Effector CD8-positive, alpha-beta T cell (primary cell): Measurements from ENCODE around the gene MYH14.
"Not testable (repeated sequence)": the region's sequence is repeated elsewhere in the genome, so short reads cannot be mapped to it uniquely, and the experiment has no call there.

Experiments
- DNase-seq: peaks from one replicate; lab custom pipeline; 2025; lab: John Stamatoyannopoulos, UW

The MYH14 gene

DNA sequence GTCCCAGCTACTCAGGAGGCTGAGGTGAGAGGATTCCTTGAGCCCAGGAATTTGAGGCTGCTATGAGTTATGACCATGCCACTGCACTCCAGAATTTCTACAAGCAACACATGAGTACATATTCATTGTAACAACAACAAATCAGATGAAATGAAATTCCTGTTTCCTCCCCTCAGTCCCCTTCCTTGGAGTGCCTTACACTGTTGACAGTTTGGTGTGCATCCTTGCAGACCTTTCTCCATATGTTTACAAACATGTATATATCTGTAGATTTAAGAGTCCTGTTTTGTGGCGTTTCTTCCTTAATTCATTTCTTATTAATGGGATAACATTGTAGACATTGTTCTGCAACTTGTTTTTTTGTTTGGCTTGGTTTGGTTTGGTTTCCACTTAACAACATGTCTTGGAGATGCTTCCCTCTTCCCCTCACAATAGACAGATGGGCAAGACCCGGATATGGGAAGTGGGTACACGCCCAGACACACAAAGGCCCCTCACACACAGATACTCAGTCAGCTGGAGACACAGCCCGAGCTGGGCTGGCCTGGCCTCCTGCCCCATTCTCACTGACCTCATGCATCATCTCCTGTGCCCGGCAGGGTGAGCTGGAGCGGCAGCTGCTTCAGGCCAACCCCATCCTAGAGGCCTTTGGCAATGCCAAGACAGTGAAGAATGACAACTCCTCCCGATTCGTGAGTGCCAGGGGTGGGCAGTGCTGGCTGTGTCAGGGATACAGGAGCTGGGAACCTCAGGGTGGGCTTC, 21.7 kb downstream of the MYH14 start:
- DNase-seq, result no peak

- no peak for DNase-seq
Observed at GRCh38 chr19:50226536-50226935, 23.1 kb downstream of the MYH14 start.

- DNase-seq, result not testable (repeated sequence)
Observed at GRCh38 chr19:50228153-50228552, 24.7 kb downstream of the MYH14 start.

GRCh38 chr19:50230379-50231351, 27.2 kb downstream of the MYH14 start:
- no peak for DNase-seq

GRCh38 chr19:50231417-50231816, 28.0 kb downstream of the MYH14 start:
- DNase-seq, result not testable (repeated sequence)

DNA sequence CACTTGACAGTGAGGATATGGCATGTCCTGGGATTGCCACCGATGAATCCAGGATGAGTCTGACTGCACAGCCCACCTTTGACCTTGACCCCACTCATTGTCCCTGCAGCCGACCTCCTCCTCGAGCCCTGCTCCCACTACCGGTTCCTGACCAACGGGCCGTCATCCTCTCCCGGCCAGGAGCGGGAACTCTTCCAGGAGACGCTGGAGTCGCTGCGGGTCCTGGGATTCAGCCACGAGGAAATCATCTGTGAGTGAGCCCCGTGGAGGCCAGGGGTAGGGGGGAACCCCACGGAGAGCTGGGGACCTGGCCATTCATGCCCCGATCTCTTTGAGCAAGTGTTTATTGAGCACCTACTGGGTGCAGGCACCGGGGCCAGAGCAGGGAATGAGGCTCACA, 28.4 kb downstream of the MYH14 start:
- no peak for DNase-seq

DNA sequence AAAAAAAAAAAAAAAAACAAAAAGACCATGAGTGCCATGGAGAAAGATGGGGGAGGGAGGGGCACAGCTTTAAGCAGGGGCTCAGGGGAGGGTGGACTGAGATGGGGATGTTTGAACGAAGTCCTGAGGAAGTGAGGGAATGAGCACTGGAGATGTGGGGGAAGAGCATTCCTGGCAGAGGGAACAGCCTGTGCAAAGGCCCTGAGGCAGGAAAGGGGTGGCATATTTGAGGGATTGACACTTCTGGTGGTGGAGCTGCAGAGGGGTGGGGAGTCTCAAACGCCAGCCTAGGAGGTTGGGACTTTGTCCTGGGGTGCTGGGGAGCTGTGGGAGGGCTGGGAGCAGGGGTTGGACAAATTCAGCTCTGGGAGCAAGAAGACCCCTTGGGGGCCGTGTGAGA, 29.2 kb downstream of the MYH14 start:
- no peak for DNase-seq

- DNase-seq, result no peak
Observed at GRCh38 chr19:50233308-50233910, 30.0 kb downstream of the MYH14 start.

GRCh38 chr19:50237493-50237892, 34.1 kb downstream of the MYH14 start:
- not testable (repeated sequence) for DNase-seq

DNA sequence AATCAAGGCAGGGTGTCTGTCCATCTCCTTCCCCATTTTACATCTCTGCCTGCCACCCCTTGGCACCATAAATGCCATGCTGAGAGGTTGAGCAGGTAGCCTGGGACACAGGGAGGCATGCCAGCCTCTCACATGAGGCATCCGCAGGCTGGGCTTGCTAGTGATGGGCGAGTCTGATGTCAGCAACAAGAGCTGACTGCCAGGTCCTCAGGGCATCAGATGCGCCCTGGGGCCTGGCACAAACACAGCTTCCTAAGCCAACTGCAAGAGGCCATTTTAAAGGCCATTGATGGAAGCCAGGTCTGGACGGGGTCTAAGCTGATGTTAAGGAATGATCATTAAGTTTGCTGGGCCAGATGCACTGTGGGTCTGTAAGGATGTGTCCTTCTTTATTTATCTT, 34.6 kb downstream of the MYH14 start:
- DNase-seq, result no peak

- DNase-seq, result no peak
Observed at GRCh38 chr19:50239921-50240590, 36.6 kb downstream of the MYH14 start.

DNA sequence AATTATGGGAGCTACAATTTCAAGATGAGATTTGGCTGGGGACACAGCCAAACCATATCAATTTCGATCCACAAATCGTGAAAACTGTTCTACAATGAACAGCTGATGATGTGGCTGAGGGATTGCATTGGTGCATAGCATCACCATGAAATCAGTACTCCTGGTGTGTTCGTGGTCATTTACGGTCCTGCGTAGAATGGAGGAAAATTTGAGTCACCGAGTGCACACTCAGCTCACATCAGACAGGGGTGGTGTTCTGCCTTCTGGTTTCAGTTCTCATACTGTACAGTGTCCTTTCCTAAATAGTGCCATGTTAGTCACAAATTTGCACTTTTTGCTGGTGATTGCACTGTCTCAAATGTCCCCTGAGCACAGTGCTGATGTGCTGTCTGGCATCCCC, 39.2 kb downstream of the MYH14 start:
- no peak for DNase-seq

- no peak for DNase-seq
Observed at GRCh38 chr19:50244695-50245094, 41.3 kb downstream of the MYH14 start.

DNA sequence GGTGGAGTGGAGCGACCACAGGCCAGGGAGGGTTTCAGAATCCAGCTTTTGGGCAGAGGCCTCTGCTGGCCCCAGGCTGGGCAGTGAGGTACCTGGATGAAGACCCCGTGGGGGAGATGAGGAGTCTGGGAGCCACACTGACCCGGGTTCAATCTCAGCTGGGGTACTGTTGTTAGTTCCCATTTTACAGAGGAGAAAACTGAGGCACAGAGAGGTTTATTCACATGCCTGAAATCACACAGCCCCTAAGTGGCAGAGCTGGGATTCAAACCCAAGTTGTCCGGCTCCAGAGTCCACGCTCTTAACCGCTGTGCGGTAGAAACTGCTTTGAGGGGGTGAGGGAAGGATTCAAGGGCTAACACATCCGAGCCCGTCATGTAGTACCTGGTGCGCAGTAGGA, 45.0 kb downstream of the MYH14 start:
- DNase-seq, result no peak

- no peak for DNase-seq
Observed at GRCh38 chr19:50248826-50249225, 45.4 kb downstream of the MYH14 start.

GRCh38 chr19:50249636-50250035, 46.2 kb downstream of the MYH14 start:
- DNase-seq, result no peak

GRCh38 chr19:50250450-50251136, 47.2 kb downstream of the MYH14 start:
- no peak for DNase-seq

- no peak for DNase-seq
Observed at GRCh38 chr19:50252111-50252886, 48.9 kb downstream of the MYH14 start.

GRCh38 chr19:50252887-50253268, 49.5 kb downstream of the MYH14 start:
- DNase-seq, result no peak

DNA sequence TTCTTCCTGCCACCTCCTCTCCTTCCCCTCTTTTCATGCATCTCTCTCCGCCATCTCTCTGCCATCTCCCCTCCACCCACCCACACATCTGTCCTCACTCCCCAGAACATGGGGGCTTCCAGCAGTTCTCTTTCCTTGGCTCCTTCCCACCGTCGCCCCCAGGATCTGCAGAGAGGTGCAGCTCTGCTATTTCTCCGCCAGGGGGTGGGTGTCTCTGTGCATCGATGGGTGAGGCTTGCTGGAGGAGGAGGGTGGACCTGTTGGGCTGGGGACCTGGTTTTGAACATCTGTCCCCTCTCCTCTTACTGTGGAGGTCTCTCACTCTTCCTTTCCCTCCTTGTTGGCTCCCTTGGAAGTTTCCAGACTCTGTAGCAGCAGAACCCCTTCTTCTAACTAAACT, 51.7 kb downstream of the MYH14 start:
- DNase-seq, result no peak

- DNase-seq, result no peak
Observed at GRCh38 chr19:50257141-50257540, 53.7 kb downstream of the MYH14 start.
